Measurements from ENCODE around the gene S100A8.
"Not testable (repeated sequence)": the region's sequence is repeated elsewhere in the genome, so short reads cannot be mapped to it uniquely, and the experiment has no call there.

Gene S100A8

DNA sequence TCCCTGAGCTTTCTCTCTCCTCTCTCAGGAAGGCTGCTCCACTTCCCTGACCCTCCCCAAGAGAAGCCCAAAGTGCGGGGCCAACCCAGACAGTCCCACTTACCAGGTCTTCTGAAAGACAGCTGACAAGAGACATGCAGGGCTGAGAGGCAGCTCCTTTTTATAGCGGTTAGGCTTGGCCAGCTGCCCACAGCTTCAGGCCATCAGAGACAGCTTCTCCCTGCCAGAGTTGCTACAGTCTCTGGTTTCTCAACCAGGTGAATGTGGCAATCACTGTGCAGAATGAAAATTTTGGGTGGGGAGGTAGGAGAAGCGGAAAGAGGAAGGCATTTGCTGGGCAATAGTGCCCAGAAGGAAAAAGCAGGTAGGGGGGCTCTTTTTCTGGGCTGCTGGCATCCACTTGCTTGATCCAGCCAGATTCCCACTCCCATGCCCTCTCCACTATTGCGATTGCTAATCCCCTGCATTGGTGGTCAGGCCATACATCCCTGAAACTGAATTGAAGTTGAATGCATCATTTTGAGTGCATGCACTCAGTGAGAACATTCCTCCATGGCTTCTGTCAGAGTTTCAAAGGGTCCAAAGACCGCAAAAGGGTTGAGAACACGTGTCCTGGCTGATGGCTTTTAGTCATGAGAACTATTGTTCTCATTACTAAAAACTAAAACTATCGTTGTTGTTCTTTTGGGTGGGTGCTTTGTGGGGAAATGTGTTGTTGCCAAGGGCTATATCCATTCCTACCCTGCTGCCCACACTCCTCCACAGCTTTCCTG, at the start of gene S100A8:
S100A8 (minus strand) TSS at position 136 of the 773 bp plus-strand sequence. CDS start 538 bp downstream, outside the sequence.
- peak; percentile 75 to 88 for DNase-seq

DNA sequence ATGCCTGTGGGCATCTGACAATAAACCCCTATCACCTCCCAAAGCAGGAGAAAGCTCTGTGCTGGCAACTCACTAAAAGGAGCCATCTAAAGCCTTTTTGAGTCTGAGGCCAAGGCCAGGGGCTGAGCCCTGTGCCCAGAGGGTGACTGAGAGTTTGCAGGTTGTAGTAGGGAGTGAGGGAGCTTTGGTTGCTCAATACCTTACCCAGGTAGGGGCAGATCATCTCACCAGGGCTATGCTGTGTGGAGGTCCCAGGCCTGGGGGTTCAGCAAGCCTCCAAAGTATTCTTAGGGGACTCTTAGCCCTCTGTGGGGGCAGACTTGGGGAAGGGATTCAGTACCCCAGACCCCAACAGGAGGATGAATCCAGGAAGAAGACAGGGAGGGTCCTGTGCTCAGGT, 48.4 kb upstream of the S100A8 start:
- DNase-seq, result no peak

DNA sequence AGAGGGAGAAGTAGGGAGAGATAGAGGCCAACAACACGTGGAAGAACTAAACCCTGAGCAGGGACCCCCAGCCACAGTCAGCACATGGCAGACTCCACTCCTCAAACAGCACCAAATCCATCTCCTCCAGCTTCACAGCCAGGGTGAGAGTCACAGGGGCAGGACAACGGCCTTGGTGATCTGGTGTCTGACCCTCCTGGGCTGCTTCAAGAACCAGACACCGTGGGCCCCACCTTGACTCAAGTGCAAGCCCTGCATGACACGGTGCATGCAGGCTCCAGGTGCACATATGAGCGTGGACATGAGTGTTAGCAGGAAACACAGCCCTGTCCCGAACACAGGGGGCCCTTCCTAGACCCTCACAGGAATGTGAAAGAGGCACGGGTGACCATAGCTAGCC, 47.7 kb upstream of the S100A8 start:
- DNase-seq, result no peak

DNA sequence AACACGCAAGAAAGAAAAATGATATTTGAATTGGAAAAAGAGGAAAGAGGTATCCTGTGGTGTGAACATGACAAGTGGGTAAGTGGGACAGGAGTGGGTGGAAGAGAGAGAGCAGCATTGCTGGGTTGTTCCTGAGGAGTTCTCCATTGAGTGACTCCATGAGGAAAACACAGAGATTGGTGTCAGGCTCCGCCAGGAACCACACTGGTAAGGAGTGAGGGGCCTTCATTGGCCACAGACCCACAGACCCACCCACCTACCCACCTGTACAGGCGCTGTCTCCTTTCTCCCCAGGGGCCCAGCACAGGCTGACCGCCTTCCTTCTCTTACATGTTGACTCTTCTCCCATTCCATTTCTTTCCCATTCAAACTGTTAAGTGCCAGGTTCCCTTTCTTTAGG, 46.4 kb upstream of the S100A8 start:
- no peak for DNase-seq

DNA sequence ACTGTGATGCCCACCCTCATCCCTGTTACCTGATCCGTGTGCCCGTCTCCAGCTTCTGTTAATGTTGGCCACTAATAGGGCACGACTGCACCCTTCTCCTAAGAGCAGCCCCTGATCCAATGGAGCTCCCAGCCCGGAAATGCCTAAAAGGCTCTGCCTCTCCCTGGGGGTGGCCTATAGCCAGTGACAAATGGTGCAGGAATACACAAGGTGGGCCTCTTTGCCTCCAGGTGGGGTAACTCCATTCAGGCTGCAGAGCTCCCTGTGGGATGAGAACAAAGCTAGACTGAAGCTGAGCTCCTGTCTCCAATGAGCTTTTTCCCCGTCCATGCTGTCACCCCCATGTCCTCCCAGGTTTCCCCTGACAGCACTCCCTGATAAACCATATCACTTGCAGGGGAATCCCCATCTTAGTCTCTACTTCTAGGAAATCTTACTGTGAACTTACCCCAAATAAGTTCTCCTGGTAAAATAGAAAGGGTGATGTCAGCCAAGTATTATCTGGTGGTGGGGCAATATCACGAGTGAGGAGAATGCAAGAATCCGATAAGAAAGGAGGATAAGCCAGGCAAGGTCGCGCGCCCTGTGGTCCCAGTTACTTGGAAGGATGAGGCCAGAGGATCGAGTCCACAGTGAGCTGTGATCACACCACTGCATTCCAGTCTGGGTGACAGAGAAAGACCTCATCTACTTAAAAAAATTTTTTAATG, 44.0 kb upstream of the S100A8 start:
- DNase-seq, result no peak

DNA sequence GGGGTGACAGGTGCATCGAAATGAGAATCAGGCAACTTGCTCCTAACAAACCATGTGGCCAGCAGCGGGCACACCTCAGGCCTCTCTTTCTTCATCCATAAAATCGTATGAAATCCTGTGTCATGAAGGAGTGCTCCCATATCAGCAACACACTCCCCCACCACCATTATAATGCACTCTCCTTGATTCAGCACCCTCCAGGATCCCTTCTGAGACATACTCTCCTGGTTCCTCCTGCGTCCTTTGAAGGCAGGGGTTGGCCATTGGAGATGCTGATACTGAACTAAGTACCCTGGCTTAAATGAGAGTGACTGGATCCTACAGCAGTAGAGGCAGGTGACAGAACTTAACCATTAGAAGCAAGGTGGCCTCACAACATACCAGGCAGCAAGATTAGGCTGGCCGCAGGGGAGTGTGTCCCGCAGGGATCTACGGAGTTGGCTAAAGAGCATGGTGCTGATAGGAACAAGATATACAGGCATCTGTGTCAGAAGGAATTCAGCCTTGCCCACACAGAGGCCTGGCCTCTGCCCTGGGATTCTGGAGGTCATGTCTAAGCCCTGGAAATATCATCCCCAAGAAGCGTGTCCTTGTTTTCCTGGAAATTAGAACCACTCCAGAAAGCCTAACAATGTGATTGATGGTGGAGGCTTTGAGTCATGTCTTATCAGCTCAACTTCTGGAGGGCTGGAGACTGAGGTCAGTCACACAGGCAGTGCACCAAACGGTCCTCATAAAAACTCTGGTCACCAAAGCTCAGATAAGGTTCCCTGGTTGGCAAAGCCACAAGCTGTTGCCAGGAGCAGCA, 42.2 kb upstream of the S100A8 start:
- DNase-seq, result no peak

DNA sequence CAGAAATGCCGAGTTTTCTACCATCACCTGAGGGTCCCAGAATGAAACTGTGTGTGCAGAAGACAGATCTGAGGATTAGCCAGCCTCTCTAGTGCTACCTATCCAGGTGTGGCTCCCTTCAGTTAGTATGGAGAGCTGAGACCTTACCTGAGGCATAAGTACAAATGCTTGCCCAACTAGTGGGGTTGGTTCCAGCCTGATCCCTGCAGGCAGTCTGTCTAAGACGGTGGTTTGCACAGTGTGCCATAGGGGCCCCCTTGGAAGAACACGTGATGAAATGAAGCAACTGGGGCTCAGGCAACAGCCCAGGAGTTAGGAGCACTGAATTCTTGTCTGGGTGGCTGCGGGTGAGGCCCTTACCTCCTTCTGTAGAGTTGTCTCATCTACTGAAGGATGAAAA, 41.1 kb upstream of the S100A8 start:
- no peak for DNase-seq

DNA sequence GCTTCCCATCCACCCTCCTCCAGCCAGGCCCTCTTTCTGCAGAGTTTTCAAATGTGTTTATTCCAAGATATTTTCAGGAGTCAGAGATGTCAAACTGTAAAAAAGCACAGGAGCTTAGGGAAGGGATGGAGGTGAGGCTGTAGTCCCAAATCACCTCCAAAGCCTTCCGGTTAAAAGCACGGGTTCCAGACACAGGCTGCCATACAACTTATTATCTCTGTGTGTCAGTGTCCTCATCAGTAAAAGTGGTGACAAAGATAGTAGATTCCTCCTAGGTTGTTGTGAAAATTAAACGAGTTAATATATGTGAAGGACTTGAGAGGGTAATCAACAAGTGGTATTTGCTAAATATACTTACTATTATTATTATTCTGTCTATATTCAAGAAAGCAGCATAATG, 40.6 kb upstream of the S100A8 start:
- no peak for DNase-seq

DNA sequence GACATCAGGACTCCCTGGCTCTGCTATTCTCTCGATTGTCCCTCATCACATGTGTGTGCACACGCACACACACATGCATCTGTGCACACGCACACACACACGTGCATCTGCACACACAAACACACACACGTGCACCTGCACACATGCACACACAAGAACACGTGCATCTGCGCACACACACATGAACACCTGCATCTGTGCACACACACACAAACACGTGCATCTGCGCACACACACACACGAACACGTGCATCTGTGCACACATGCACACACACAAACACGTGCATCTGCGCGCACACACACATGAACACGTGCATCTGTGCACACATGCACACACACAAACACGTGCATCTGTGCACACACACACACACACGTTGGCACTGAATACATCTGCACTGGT, 40.1 kb upstream of the S100A8 start:
- no peak for DNase-seq

DNA sequence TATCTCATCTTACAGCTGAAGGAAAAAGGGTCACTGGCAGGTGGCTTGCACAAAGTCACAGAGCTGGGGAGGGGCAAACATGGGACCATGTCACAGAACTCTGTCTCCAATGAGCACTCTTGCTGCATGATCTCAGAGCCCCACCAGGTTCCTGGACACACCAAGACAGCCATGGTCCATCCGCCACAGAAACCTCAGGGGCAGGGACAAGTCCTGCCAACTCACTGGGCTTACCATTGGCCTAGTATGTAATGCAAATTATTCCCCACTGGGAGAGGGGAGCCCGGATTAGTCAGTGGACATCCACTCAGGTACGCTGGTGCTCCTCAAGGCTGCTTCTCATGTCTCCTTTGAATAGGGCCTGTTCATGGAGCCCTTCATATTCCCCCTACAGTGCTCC, 39.7 kb upstream of the S100A8 start:
- DNase-seq, result no peak

DNA sequence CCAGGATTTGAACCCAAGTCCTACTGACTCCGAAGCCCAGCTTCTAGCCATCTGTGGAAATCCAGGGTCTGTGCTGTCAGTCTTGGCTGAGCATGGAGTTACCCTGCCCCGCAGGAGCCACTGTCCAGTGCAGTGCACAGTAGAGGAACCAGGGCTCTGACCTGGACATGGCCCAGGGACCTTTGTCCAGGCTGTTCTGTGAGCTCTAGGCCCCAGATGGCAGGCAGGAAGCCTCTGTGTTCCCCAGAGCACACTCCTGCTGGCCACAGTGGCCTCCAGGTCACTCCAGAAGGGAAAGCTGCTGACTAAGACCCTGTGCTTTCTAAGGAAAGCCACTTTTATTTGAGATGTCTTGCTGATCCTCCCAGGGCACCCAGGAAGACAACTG, 39.3 kb upstream of the S100A8 start:
- no peak for DNase-seq

DNA sequence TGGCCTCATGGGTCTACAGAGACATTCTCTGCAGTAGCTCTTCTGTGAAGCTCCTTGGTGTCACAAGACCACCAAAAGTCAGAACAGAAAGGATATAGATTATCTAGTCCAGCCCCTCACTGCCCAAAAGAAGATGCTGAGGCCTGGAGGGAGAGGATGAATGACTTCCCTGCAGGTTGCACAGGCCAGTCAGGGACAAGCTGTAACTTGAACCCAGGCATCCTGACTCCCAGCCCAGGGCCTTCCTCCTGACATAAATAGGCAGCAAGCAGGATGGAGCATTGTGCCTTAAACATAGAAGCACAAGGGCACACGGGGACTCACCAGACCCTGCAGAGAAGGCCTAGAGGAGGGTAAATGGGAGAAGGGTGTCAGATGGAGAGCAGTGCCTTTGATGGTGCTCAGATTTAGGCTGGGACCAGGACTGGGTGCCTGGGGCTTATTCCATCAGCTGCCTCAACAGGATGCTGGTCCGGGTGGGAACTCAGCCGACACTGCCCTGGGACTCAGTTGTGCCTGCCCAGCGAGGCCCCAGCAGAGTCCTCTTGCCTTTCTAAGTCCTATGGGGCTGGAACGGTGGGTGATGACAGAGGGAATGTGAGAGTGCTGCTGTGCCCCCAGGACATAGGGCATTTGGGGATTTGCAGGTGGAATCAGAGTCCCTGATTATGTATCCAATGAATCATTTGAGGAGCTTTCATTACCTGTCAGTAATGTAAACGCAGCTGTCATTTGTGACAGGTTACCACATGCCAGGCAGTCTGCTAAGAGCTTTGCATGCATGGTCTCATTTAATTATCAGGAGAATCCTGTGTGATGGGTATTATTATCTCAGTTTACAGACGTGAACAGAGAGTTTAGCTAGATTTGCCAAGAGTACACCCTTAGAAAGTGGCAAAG, 38.6 kb upstream of the S100A8 start:
- DNase-seq, result no peak

DNA sequence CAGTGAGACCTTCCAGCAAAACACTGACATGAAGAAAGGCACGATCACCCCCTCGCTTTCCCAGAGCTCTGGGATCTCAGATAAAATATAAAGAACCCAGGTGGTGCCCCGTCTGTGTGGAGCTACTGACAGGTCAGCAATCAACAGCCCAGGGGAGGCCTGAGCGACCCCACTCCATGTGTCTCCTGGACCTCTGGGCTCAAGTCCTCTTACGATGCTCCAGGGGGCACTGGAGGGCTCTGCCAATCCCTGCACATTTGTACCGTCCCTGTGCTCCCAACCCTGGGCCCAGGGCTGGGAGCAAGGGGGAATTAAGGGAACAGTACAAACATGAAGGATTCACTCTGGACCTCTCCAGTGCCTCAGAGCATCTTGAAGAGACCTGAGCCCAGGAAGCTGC, 37.9 kb upstream of the S100A8 start:
- DNase-seq, result no peak

DNA sequence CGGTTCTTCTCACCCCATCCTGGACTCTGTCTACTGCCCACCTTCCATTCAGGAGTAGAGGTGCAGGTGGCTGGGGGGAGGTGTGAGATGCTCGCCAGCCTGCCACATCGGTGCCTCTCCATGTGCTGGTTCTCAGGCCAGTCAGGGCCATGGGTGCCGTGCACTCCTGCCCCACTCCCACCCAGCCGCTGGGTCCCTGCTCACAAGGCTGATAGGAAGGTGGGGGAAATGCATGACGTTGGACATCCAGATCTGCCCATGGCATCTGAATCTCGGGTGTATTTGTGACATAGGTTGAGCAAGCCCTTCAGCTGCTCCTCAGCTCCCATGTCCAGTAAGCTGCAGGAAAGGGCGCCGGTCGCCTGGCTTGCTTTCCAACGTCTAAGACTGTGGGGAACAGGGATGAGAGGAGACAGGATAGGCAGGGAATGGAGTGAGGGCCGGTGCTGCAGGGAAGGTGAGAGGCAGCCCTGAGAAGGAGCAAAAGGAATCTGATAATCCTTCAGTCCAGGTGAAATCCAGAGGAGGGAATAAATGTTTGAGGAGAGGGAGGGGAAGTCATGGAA, 37.3 kb upstream of the S100A8 start:
- no peak for DNase-seq

DNA sequence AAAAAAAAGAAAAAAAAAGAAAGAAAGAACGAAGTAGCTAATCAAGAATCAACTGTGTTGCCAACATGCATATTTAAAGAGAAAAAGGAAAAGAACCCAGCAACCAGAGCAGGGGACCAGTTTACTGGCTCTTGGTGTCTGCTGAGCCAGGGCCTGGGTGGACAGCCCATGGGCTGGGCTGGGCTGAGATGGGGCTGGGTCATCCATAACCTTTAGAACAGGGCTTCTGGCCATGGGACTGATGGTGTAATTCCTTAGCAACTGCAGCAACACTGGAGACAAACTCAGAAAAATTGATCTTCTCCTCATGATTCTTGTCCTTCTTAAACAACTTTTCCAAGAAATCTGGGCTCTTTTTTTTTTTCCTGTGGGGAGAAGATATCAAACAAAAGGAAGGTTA, 35.9 kb upstream of the S100A8 start:
- DNase-seq, result no peak

DNA sequence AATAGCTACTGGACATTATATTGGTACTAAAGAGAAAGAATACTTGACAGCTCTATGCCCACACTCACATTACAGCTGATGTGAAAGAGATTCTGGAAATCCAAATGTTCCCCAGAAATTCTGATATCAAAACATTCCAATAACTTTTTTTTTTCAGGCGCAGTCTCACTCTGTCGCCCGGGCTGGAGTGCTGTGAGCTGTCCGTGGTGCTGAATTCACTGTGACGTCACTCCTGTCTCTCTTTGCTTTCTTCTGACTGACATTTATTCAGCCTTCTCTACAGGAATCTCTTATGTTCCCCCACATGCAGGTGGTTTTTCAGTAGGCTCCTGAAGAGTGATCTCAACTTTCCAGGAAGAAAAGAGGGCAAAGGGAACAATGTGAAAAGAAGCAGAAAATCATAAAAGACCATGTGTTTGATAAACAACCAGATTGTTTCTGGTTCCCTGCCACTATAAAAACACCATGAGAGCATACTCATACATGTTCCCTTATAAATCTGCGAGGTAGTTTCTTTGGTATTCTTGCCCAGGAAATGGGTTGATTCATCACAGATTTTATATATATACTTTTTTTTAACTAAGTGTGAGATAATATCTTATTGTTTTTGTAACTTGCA, 31.7 kb upstream of the S100A8 start:
- DNase-seq, result peak; percentile 30 to 86

DNA sequence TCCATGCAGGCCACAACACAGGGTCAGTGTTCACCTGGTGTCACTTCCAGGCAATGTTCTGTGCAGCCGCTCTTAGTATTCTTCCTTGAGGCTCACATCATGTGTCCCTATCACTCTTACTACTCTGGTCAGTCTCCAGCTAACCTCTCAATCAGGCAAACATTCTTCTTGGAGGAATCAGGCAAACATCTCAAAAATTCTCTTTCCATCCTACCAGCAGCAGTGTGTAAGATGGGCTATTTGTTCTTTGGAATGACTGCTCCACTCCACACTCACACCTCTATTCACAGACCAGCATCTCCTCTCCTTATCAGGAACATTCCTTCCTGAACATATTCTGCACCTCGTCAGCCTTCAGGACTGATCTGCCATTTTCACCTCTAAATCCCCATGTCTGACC, 29.4 kb upstream of the S100A8 start:
- DNase-seq, result no peak

DNA sequence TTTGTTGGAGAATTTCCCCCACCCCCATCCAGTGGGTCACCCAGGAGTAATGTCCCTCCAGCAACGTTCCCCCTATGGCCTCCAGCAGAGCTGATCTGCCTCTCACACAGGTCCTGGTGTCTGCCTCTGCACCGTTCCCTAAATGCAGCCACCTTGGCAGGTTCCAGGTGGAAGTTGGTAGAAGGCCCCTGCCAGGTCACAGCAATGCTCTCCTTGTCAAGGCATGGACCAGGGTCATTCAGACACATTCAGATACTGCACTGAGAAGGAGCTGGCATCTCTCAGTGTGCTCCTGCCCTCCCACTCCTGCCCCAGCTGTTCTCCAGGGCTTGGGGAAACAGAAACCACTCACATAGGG, 28.5 kb upstream of the S100A8 start:
- not testable (repeated sequence) for DNase-seq

DNA sequence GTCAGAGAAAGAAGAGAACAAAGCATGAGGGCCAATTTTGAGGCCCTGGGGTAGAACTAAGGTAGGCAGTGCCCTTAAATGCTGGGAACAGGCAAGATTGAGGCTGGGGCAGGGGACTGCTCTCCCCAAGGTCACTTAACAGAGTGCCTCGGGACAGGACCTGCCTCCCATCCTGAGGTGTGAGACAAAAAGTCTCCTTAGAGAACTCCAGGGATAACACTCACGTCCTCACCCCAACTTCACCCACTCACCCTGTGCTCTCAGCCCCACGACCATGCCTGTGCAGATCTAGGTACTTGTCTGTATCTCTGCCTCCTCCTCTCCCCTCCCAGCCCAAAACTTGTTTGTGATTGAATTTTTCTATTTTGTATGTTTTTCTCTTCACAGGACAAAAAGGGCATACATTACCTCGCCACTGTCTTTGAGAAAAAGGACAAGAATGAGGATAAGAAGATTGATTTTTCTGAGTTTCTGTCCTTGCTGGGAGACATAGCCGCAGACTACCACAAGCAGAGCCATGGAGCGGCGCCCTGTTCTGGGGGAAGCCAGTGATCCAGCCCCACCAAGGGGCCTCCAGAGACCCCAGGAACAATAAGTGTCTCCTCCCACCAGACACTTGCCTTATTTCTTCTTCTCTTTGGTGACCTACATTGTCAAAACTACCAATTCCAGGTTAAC, 28.0 kb upstream of the S100A8 start:
- DNase-seq, result not testable (repeated sequence)

DNA sequence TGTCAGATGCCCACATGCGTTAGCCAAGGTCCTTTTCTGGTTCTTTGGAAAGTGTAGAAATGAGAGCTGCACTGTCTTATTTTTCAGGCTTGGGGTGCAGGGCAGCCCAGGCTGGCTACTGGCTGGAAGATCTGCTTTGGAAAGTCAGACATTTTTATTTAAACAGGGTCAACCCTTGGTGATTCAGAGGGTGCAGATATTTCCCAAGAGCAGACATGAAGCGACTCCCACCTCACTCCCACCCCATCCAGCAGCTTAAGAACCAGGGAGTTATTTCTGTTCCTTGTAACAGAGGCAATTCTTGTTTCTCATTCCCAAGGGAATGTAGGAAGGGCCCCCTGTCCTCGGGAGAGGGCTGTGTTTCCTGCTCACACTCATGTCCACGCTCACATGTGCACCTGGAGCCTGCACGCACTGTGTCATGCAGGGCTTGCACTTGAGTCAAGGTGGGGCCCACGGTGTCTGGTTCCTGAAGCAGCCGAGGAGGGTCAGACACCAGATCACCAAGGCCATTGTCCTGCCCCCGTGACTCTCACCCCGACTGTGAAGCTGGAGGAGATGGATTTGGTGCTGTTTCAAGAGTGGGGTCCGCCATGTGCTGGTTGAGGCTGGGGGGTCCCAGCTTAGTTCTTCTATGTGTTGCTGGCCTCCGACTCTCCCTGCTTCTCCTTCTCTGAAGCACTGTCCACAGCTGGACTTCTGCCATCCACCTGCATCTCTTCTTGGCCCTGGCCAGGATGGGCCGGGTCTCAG, 26.4 kb upstream of the S100A8 start:
- DNase-seq, result no peak

Measured in inflammatory macrophage treated with lipopolysaccharide for 1 hour (primary cell).